HG03571 (cell line): ENCODE results near the gene AUP1.

Experiments used
- ATAC-seq: cut with Tn5 transposase; IDR thresholded peaks from one replicate; pipeline ENCODE4 v1.9.1; 2021; ENCODE audit not compliant: unreplicated experiment

The AUP1 gene

DNA sequence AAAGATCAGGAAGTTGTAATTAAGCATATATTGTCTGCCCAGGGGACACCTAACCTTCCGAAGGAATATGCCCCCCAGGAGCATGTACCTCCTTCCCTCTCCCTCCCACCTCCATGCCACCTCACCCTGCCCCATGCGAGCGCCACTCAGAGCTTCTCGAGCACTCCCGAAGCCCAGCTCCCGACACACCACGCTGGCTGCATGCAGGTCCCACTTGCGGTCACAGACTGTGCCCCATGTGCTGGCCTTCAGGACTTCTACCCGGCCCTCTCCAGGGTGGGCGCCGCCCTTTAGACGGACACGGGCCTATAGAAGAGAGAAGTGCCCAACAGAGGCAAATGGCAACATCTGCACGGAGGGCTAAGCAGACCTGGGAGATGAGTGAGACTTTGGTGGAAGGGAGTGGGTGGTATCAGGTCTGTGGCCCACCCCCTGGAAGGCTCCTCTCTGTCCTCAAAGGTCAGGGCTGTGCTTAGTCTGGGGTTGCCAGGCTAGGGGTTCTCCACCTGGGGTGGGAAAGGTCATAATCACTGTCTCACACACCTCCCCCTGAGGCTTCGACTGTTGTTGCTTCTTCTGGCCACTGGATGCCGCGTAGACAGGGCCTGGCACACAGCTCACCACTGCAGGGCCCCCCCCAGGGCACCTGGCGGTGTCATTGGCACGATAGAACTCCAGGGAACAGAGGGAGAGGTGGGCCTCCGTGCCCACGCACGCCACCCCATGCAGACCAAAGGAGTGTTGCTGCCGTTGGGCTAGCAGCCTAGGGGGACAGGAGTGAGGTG, 6.9 kb upstream of the AUP1 start:
- ATAC-seq, result no peak

DNA sequence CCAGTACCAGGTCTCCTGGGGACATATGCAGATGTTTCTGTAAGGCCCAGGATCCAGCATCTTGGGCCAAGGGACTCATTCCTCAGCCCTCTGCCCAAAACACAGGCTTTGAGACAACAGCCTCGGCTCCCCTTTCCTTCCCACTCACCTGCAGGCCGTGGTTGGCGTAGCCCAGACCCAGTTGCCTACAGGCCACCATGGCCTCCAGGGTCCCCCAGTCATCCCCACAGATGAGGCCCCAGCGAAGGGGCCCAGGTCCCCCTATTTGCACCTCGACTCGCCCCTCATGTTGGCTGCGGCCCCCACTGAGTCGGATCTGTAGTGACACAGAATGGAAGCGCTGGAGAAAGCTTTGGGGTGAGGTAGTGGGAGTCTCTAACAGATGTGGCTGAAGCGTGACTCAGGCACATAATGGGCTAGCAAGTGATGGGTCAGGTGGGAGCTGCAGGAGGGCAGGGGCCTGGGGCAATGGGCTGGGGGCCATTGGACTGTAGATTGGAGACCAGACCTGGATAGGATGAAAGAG, 6.0 kb upstream of the AUP1 start:
- ATAC-seq, result no peak

DNA sequence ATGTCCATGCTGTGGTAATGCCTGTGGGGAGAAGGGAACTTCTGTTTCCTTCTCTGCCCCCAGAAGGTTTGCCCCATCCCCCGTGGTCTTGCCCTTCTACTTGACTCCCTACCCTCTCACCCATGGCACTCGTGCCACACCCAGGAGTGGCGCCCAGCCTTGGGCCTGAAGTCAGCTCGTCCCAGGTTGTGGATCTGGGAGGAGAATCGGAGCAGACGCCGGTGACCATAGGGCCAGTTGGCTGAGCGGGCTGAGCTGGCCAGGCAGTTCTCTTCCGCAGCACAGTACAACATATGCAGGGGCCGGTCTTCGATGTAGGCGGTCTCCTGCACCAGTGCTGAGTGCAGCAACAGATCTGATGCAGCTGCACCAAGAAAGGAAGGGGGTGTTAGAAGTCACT, 4.9 kb upstream of the AUP1 start:
- no peak for ATAC-seq

DNA sequence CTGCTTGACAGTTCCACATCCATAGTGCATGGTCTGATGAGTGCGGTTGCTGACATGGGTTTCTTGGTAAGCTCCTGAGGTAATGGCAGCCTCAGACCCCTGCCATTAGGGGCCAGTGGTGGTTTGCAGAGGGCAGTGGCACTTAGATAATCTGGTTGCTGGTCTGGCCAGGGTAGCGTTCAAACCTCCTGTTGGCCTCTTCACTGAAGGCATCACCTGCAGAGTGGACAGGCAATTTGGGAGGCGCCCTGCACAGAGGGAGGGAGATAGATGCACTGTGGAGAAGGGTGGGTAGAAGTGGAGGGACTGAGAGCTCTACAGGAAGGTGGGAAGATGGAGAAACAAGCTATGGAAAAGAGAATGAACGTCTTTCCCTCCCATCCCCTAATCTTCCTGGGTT, 4.0 kb upstream of the AUP1 start:
- ATAC-seq, result no peak

DNA sequence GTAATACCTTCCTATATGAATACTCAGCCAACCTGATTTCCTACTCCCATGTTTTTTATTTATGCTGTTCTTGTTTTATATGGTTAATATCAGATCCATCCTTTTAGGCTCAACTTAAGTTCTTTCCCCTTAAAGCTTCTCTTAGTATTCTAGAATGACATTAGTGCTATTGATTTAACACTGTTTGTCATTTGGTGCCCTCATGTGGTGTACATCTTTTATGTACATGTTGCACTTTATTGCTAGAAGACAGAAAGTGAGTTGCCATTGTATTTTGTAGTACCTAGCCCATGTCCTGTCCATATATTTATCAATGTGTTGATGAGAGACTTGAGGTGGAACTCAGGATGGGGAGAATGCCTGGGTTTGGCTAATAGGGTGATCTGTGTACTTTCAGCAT, 2.7 kb upstream of the AUP1 start:
- ATAC-seq, result no peak

DNA sequence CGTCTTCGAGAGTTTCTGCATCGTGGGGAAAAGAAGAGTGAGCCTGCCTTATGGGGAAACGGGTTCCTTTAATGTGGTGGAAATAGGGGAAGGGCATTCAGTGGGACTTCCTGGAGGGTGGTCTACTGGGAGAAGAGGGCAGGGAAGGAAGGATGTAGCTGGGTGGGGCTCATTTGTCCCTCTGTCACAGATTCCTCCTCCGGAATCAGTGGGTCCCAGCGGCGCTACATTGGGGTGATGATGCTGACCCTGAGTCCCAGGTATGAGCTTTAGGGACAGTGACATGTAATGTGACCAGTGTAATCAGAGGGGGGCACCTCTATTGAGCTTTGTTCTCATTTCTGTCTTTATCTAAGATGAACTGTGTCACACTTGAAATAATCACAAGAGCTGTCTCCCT, 2.2 kb upstream of the AUP1 start:
- no peak for ATAC-seq

DNA sequence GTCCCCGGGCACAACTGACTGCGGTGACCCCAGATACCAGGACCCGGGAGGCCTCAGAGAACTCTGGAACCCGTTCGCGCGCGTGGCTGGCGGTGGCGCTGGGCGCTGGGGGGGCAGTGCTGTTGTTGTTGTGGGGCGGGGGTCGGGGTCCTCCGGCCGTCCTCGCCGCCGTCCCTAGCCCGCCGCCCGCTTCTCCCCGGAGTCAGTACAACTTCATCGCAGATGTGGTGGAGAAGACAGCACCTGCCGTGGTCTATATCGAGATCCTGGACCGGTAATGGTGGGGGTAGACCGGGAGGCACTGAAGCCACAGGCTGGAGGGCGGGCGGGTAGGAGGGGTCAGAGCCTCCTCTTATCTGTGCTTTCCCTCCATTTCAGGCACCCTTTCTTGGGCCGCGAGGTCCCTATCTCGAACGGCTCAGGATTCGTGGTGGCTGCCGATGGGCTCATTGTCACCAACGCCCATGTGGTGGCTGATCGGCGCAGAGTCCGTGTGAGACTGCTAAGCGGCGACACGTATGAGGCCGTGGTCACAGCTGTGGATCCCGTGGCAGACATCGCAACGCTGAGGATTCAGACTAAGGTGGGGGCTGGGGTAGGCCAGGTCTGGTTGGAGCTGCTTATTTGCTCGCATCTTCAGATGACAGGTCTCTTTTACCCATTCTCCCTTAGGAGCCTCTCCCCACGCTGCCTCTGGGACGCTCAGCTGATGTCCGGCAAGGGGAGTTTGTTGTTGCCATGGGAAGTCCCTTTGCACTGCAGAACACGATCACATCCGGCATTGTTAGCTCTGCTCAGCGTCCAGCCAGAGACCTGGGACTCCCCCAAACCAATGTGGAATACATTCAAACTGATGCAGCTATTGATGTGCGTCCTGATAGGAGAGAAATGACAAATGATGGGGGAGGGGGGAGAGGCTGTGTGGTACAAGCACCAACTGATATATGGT, 1.0 kb upstream of the AUP1 start:
- peak; percentile 28 for ATAC-seq

DNA sequence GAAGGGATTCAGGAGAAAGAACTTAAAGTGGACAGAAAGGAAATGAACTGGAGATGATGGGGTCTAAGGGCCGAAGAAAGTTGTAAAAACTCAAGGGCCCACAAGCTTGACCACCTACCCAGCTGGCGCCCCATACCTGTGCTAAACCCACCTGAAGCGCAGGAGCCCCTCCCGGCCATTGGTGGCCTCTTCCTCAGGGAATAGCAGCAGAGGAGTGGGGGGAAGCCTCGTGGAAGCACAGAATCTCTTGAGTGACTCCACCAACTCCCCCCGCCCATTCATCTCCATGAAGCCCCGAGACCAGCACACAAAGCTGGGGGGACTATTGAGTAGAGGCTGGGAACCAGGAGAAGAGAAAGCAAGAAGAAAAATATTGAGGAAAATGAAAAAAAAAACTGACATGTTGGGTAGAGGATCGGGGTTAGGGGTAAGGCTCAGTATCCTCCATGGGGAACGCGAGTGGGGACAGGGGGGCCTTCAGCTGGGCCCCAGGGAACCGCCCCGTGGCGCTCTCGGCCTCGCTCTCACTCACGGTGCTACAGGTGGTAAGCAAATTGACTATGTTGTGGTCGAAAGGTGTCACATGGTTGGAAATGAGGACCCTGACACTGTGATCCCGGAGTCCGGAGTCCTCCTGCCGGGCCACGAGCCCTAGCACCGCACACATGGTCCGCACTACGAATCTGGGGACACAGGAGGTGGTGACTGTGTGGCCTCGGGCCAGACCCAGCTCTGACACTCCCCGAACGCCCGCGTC, 728 bp downstream of the AUP1 start:
- ATAC-seq, result peak; percentile 5

DNA sequence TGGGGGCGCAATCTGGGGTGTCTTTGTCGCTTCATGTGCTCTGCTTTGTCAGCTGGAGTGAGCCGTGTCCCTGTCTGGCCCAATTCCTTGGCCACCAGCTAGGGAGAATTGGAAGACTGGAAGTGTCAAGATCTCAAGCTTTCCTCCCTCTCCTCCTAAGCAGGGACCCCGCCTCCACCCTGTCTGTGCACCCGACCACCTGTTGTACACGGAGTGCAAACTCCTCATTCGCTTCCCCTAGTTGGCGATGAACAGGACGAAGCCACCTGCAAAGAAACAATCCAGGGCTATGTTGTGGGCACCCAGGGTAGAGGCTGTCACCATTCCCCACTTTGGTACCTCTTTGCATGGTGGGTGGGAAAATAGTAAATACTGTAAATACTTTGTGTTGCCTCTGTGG, 1.8 kb downstream of the AUP1 start:
- no peak for ATAC-seq

DNA sequence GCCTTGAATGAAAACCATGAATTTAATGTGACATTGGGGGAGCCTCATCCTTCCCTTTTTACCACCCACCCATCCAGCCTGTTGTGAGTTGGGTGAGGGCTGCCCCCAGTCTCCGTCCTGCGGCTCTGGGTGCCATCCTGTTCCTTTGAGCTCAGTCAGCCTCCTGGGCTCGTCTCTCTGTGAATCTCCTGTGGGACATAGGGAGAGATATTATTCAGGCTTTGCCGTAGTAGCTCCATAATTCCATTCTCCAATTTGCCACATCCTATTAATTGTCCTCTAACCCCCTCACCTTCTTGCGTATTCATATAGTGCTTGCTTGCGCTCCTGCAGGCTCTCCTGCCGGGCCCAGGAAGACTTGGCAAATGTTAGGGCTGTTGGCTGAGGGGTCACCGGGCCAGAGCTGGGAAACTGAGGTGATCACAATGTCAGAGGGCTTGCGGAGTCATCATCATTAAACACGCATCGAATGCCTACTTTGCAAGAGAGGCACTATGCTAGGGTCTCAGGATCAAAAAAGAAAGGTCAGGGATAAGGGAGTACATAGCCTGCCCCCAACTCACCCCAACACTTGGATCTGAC, 2.8 kb downstream of the AUP1 start:
- no peak for ATAC-seq

DNA sequence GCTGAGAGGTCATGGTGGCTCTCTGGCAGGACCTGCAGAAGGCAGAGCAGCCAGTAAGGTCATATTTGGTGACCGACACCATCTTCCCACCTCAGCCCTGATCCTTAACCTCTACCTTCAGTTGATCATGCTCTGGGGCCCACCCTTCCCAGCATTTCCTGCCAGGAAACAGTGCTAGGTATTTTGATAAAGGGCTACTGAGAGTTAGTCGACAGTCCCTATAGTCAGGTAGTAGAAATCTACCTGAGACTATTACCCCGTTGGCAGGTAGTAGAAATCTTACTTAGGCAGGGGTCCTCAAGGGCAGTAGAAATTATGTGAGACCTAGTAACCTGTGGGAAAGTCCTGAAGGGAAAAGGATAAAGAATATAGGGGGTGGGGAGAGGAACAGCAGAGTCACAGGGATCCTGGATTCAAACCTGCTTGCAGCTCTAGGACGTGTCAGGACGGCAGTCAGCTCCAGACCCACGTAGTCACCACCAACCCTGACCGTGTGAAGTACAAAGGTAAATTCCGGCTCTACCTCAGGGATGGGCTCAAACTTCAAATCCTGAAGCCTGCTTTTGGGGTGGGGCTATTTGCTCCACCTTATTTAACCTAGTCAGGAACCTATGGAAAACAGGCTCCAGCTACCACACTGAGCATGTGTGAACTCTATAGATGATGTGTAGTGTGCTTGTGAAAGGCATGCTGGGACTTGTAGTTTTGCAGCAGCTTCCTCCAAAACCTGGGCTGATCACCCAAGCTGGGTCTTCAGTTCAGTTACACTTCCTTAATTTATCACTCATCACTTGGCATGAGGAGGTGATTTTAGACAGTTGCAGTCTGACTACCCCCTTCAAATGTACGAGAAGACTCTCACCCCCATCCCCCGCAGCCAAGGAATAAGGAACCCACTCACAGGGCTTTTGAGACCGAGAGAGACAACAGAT, 3.5 kb downstream of the AUP1 start, which contains the start of gene DQX1:
Gene DQX1, minus strand, starts transcription at position 515 of the 932 bp plus-strand sequence. Its CDS starts 502 bp downstream, at position 13.
- no peak for ATAC-seq

DNA sequence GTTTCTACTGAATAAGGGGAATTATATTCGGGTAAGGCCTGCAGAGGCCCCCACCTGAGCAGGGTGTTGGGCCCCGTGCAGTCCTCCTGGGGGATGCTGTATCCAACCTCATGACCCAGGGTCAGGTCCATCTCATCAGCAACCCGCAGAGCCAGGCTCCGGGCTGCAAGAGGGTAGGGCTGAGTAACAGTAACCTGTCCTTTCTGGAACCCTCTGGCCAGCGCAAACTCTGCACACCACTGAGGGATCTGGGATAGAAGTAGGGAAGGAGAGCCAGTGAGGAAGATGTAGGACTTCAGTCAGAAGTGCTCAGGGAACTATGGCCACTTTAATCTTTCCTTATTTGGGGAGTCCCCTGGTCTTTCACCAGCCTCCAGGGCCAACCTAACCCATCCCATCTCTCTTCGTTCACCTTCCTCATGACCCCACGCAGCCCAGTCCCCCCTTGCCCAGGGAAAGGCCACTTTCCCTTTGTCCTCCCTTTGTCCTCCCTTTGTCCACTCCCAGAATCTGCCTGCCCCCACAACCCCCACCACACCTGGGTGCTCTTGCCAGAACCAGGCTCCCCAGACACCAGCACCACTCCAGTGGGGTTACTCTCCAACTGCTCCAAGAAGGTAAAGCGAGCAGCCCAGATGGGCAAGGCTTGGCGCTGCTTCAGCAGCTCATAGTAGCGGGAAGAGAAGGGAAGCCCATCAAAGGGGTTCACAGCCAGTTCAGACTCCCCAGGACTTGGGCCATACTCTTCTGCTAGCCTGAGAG, 4.4 kb downstream of the AUP1 start:
- no peak for ATAC-seq

DNA sequence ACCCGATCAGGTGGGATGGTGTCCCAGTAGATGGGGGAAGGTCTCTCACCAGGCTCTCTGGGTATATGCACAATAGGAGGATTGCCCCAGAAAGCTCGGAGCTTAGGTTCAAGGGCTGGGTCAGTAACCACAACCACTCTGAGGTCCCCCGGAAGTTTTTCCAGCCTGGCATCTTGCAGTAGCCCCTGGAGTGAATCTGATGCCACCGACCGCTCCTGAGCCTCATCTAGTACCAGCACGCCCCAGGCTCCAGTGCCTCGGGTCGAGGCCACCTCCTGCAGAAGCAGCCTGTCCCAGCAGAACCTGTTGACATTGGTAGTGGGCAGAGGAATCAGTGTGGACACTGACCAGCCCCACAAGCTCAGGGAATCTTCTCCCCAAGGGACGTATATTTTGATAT, 5.5 kb downstream of the AUP1 start:
- no peak for ATAC-seq

DNA sequence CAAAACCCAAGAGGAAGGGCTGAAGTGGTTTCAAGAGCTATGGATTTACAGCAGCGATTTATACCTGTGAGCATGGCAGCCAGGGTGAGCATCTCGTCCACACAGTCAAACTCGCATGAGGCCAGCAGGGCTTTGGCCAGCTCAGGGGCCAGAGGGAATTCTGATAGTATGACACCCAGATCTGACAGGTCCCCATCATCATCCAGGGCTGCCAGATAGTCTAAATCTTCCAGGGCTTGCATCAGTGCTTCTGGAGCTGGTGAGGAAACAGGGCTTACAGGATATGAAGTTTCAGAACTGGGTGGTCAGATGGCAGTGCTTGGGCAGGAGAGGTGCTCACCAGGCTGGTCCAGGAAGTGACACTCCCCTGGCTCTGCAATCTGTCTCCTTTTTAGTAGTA, 7.0 kb downstream of the AUP1 start:
- ATAC-seq, result no peak

DNA sequence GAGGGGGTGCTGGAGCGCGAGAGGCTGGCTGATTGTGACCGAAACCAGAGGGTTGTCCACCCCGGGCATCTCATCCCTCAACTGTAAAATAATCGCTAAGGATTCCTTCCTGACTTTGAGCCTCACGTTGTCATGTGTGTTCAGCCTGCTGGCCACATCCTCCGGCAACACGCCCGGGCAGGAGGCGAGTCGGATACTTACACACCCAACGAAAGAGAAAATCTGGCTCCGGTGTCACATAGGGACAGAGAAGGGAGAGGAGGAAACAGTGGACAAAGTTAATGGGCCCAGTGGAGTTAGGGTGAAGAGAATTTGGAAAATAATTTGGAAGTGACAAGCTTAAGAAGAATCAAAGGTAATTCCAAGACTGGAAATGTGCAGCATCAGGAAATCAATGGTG, 12.9 kb downstream of the AUP1 start:
- ATAC-seq, result no peak

DNA sequence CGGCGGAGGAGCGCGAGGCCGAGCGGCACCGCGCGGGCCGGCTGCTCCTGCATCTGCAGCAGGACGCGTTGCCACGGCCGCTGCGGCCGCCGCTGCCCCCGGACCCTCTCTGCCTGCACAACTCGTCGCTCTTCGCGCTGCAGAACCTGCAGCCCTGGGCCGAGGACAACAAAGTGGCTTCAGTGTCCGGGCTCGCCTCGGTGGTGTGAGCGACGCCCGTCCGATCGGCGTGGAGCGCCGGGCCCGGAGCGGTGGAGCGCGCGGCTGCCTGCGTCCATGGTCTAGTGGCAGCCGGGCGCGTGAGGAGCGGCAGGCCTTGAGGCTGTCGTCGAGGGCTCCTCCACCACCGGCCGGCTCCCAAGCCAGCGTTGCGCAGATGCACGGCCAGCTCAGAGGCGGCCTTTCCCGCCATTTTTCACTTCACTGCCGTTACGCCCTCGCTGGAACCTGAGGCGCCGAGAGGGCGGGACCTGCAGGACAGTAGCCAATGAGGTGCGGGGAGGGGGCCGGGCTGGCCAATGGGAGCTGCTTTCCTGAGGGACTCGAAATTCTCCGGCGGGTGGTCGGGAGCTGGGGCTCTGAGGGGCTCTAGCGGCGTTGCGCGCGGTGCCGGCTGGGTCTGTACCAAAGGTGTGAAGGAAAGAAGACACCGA, 13.4 kb downstream of the AUP1 start:
- ATAC-seq, result no peak

DNA sequence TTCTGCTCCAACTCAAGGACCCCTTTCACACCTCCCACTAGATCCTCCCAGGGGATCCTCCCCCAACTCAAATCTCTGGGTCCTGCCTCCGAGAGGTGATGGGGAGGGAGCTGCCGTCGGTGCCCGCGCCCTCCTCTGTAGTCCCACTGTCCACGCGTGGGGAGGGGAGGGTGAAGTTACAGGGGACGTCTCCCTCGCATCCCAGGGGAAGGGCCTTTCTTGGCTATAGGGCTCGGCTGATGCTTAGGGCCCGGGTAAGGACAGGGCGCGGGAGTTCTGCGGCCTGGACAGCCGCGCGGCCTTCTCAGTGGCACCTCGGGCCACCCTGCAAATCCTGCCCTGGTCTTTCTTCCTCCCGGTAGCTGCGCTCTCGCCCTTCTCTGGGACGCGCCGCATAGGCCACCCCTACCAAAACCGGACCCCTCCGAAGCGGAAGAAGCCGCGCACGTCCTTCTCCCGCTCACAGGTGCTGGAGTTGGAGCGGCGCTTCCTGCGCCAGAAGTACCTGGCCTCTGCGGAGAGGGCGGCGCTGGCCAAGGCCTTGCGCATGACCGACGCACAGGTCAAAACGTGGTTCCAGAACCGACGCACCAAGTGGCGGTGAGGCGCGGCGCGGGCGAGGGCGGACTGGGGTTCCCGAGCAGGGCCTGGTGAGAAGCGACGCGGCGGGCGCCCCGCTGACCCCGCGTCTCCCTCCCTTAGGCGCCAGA, 14.1 kb downstream of the AUP1 start:
- no peak for ATAC-seq
